Measurements from ENCODE around the gene UMPS. TPM values are rescaled to one million over a fixed set of nuclear protein-coding genes. Genes with fewer than 3 reads are reported as not detected.

The UMPS gene
- total RNA-seq, 2 donors from 2014 or later = 53.9 to 60.8 TPM

DNA sequence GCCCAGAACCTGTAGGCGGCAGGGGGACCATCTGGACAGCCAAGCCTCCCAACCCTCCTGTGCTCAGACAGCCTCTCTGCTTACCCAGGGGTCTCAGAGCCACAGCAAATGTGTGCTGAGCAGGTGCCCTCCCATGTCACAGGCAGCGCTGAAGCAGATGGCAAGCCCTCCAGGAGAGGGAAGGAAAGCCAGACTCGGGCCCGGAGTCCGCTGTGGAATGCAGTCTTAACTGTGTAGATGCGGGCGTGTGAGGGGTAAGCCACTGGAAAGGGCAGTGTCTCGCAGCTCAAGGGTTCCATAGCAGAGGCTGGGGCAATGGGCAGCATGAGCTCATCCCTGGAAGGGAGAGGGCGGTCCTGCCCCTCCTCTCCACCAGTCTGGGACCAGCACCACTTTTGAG is 45.6 kb downstream of the UMPS start:
- H3K27ac ChIP-seq (ENCODE audit: low read depth, low read length) = no peak overlapping the region
- H3K4me1 ChIP-seq (ENCODE audit: control insufficient read depth, insufficient read depth, low read length) = peaks cover 8% of the 10 kb centered on the region
- DNase-seq = peak; percentile 62
- Mint-ChIP-seq H3K4me1 (peaks cover 39% of the 10 kb centered on the region), H3K36me3 (ENCODE audit: low read depth) (peaks cover 73% of the 10 kb centered on the region), H3K9me3 (no peaks in the 10 kb centered on the region), H3K27me3 (ENCODE audit: insufficient read depth) (no peaks in the 10 kb centered on the region), H3K27ac (peak overlapping the region; percentile 82), H3K4me3 (no peak overlapping the region)
- 88 to 95% methylated on average over 8 to 9 of the region's 9 CpGs for WGBS, 2 experiments (ENCODE audit: insufficient coverage in 1 of 2, insufficient read length in 1 of 2)
- no peak overlapping the region for H3K9ac ChIP-seq (ENCODE audit: extremely low read depth, low read length, poor library complexity, severe bottlenecking)
- no peaks in the 10 kb centered on the region for H3K9me3 ChIP-seq (ENCODE audit: control insufficient read depth, low read length)
- TF ChIP-seq, protein P1, sequence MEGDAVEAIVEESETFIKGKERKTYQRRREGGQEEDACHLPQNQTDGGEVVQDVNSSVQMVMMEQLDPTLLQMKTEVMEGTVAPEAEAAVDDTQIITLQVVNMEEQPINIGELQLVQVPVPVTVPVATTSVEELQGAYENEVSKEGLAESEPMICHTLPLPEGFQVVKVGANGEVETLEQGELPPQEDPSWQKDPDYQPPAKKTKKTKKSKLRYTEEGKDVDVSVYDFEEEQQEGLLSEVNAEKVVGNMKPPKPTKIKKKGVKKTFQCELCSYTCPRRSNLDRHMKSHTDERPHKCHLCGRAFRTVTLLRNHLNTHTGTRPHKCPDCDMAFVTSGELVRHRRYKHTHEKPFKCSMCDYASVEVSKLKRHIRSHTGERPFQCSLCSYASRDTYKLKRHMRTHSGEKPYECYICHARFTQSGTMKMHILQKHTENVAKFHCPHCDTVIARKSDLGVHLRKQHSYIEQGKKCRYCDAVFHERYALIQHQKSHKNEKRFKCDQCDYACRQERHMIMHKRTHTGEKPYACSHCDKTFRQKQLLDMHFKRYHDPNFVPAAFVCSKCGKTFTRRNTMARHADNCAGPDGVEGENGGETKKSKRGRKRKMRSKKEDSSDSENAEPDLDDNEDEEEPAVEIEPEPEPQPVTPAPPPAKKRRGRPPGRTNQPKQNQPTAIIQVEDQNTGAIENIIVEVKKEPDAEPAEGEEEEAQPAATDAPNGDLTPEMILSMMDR (conservative IDR thresholded peaks at IDR 0.05) = no peak
- no peaks in the 10 kb centered on the region for H3K27me3 ChIP-seq (ENCODE audit: control insufficient read depth, insufficient read depth, low read length, poor library complexity, severe bottlenecking)
- peaks cover 86% of the 10 kb centered on the region for H3K36me3 ChIP-seq (ENCODE audit: control insufficient read depth, insufficient read depth, low read length)
- H3K4me3 ChIP-seq (ENCODE audit: low read length) = no peak overlapping the region

DNA sequence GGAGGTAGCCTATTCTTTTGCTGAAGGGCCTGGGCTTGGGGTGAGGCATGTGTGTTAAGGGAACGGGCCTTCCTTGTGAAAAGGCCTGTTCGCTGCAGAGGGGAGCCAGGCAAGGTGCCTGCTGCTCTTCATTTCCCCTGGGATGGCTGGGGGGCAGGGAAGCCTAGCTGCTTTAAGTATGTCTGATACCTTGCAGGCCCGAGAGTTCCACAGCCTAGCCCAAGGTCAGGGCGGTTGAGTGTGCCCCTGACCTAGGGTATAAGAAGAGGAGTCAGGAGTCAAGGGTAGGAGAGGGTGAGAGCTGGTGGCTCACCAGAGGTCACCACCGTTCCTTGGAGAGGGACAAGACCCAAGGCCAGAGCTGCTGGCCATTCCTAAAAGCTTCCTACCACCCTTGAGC is 46.6 kb downstream of the UMPS start:
- peaks cover 44% of the 10 kb centered on the region for H3K4me1 Mint-ChIP-seq
- no peaks in the 10 kb centered on the region for H3K27me3 ChIP-seq (ENCODE audit: control insufficient read depth, insufficient read depth, low read length, poor library complexity, severe bottlenecking)
- TF ChIP-seq, protein P1 (conservative IDR thresholded peaks at IDR 0.05) = no peak
- peaks cover 86% of the 10 kb centered on the region for H3K36me3 ChIP-seq (ENCODE audit: control insufficient read depth, insufficient read depth, low read length)
- WGBS, 2 experiments (ENCODE audit: insufficient coverage in 1 of 2, insufficient read length in 1 of 2) = 94 to 97% methylated on average over 5 of the region's 5 CpGs
- H3K9me3 ChIP-seq (ENCODE audit: control insufficient read depth, low read length) = no peaks in the 10 kb centered on the region
- H3K4me3 Mint-ChIP-seq = no peak overlapping the region
- H3K27ac ChIP-seq (ENCODE audit: low read depth, low read length) = no peak overlapping the region
- H3K27ac Mint-ChIP-seq = peak overlapping the region; percentile 44
- H3K4me3 ChIP-seq (ENCODE audit: low read length) = no peak overlapping the region
- H3K27me3 Mint-ChIP-seq (ENCODE audit: insufficient read depth) = no peaks in the 10 kb centered on the region
- H3K4me1 ChIP-seq (ENCODE audit: control insufficient read depth, insufficient read depth, low read length) = peaks cover 10% of the 10 kb centered on the region
- H3K9me3 Mint-ChIP-seq = no peaks in the 10 kb centered on the region
- H3K9ac ChIP-seq (ENCODE audit: extremely low read depth, low read length, poor library complexity, severe bottlenecking) = no peak overlapping the region
- DNase-seq = no peak
- peaks cover 72% of the 10 kb centered on the region for H3K36me3 Mint-ChIP-seq (ENCODE audit: low read depth)

DNA sequence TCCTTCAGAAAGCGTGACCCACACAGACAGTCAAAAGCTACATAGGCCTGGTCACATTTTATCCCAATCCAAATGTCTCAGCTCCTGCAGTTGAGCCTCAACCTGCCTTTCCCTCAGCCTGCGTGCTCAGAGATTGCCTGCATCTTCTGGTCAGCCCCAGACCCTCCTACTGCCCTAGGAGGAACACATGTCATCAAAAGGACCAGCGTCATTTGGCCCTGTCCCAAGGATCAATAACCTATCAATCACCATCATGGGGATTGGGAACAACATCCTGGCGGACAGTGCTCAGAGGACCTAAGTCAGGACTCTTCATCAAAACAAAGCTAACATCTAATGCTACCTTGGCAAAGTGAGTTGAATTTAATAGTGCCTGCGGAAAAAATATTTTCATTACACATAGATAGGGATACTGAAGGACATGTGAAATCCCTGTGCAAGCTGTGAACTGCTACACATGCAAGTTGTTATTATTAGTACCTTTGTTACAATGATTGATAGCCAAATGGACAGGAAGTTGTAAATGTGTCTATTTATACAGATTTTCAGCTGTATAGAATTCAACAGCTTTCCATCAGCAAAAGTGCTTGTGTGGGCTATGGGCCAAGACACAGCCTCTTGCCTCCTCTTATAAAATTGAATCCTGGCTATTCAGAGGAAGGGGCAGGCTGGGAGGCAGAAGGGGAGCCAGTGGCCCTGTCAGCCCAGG is 47.7 kb downstream of the UMPS start:
- peak overlapping the region; percentile 62 for H3K27ac Mint-ChIP-seq

More for the DNA sequence above, 47.7 kb downstream of the UMPS start:
- Mint-ChIP-seq H3K9me3 (no peaks in the 10 kb centered on the region), H3K4me3 (no peak overlapping the region), H3K27me3 (ENCODE audit: insufficient read depth) (no peaks in the 10 kb centered on the region), H3K4me1 (peaks cover 44% of the 10 kb centered on the region), H3K36me3 (ENCODE audit: low read depth) (peaks cover 71% of the 10 kb centered on the region)
- Histone ChIP-seq H3K27ac (ENCODE audit: low read depth, low read length) (no peak overlapping the region), H3K9ac (ENCODE audit: extremely low read depth, low read length, poor library complexity, severe bottlenecking) (no peak overlapping the region), H3K36me3 (ENCODE audit: control insufficient read depth, insufficient read depth, low read length) (peaks cover 81% of the 10 kb centered on the region), H3K9me3 (ENCODE audit: control insufficient read depth, low read length) (no peaks in the 10 kb centered on the region), H3K4me1 (ENCODE audit: control insufficient read depth, insufficient read depth, low read length) (peaks cover 14% of the 10 kb centered on the region), H3K4me3 (ENCODE audit: low read length) (no peak overlapping the region), H3K27me3 (ENCODE audit: control insufficient read depth, insufficient read depth, low read length, poor library complexity, severe bottlenecking) (no peaks in the 10 kb centered on the region)
- 88 to 93% methylated on average over 4 to 5 of the region's 5 CpGs for WGBS, 2 experiments (ENCODE audit: insufficient coverage in 1 of 2, insufficient read length in 1 of 2)
- TF ChIP-seq, protein P1 (conservative IDR thresholded peaks at IDR 0.05) = no peak
- no peak for DNase-seq

All from endodermal cell (in vitro differentiated cells).